B cell (primary cell): Measurements from ENCODE around the gene BCL2L1. TPM values are rescaled to one million over a fixed set of nuclear protein-coding genes. Genes with fewer than 3 reads are reported as not detected.

Source experiments
- ATAC-seq: fragments of 200-7000 bp; cut with Tn5 transposase; one replicate; pipeline ENCODE4 v1.10.0; 2021; ENCODE audit warnings: low read depth, mild to moderate bottlenecking, moderate number of reproducible peaks, moderate library complexity
- CTCF ChIA-PET: fragments of 350-600 bp; sonication (Branson Sonifier 250); formaldehyde crosslinking; loops from one replicate; lab custom pipeline; 2021; ENCODE audit warnings: antibody characterized with exemption, inconsistent platforms; lab: Charles Lee
- POLR2A ChIA-PET: fragments of 350-600 bp; sonication (Branson Sonifier 250); formaldehyde crosslinking; loops from one replicate; lab custom pipeline; 2021; ENCODE audit warnings: antibody characterized with exemption; lab: Charles Lee
- DNase-seq: peaks from one replicate; pipeline ENCODE4 v3.0.0; 2013
- H2AFZ ChIP-seq: 2 replicates; pipeline ENCODE4 v1.6.1; 2012; ENCODE audit warnings: mild to moderate bottlenecking, low read depth, low read length; ENCODE audit not compliant: insufficient read depth, poor library complexity, severe bottlenecking
- H3K27ac ChIP-seq, 2 donors: 1 replicate in 1 of 2; 2 replicates in 1 of 2; pipeline ENCODE4 v1.5.1; 2012 to 2013; ENCODE audit warnings: low read length in 2 of 2, mild to moderate bottlenecking in 2 of 2, moderate library complexity in 1 of 2
- H3K27me3 ChIP-seq, 4 experiments: fragments of 200-600 bp in 1 of 4; sonication (generic) in 1 of 4; replicated peaks in 1 of 4; 1 replicate in 2 of 4; 2 replicates in 2 of 4; pipeline versions ENCODE4 v1.6.1 to v1.7.0; 2013 to 2016; ENCODE audit warnings: low read length in 3 of 4, mild to moderate bottlenecking in 2 of 4, mixed read lengths in 1 of 4, moderate library complexity in 1 of 4; ENCODE audit not compliant: insufficient read depth in 4 of 4, control insufficient read depth in 3 of 4; ENCODE audit errors: control extremely low read depth in 1 of 4
- H3K36me3 ChIP-seq, 2 experiments: replicated peaks in 1 of 2; 1 replicate in 1 of 2; 2 replicates in 1 of 2; pipeline versions ENCODE4 v1.6.1 to v1.7.1; 2013; ENCODE audit warnings: low read length in 1 of 2; ENCODE audit not compliant: insufficient read depth in 2 of 2, control insufficient read depth in 1 of 2; ENCODE audit errors: control extremely low read depth in 1 of 2, extremely low read depth in 1 of 2
- H3K4me1 ChIP-seq, 2 donors: fragments of 200-600 bp in 1 of 2; sonication (generic) in 1 of 2; 1 replicate in 1 of 2; 2 replicates in 1 of 2; pipeline versions ENCODE4 v1.5.1 to v1.6.1; 2013 to 2017; ENCODE audit warnings: low read length in 2 of 2; ENCODE audit not compliant: control insufficient read depth in 2 of 2, insufficient read depth in 2 of 2
- H3K4me2 ChIP-seq: replicated peaks from 2 replicates; pipeline ENCODE3; 2012; ENCODE audit warnings: mild to moderate bottlenecking, low read depth, low read length; ENCODE audit not compliant: poor library complexity, severe bottlenecking
- H3K4me3 ChIP-seq, 5 experiments: fragments of 200-600 bp in 1 of 5; sonication (generic) in 1 of 5; 1 replicate in 3 of 5; 2 replicates in 2 of 5; pipeline versions ENCODE4 v1.5.1 to v1.7.0; 2011 to 2016; ENCODE audit warnings: low read length in 4 of 5, mild to moderate bottlenecking in 4 of 5, low read depth in 2 of 5, control low read depth in 1 of 5, moderate library complexity in 1 of 5; ENCODE audit not compliant: insufficient read depth in 1 of 5; ENCODE audit errors: control extremely low read depth in 1 of 5, extremely low read depth in 1 of 5
- H3K79me2 ChIP-seq: fragments of 200-600 bp; sonication (generic); one replicate; pipeline ENCODE4 v1.6.0; 2016; ENCODE audit warnings: low read length; ENCODE audit not compliant: control insufficient read depth, insufficient read depth
- H3K9ac ChIP-seq: fragments of 200-600 bp; sonication (generic); 2 replicates; pipeline ENCODE4 v1.6.1; 2017; ENCODE audit warnings: mild to moderate bottlenecking, low read length, moderate library complexity
- H3K9me3 ChIP-seq, 3 donors: one replicate each; pipeline versions ENCODE4 v1.6.1 to v1.7.1; 2013; ENCODE audit warnings: low read length in 2 of 3; ENCODE audit not compliant: control insufficient read depth in 2 of 3, insufficient read depth in 1 of 3; ENCODE audit errors: control extremely low read depth in 1 of 3
- H4K20me1 ChIP-seq: 2 replicates; pipeline ENCODE4 v1.6.0; 2012; ENCODE audit warnings: mild to moderate bottlenecking, low read length; ENCODE audit not compliant: insufficient read depth, control insufficient read depth, poor library complexity, severe bottlenecking
- H3K27ac Mint-ChIP-seq: one replicate; pipeline ENCODE4 v1.8.0; 2021; ENCODE audit warnings: mixed read lengths
- H3K27me3 Mint-ChIP-seq: one replicate; pipeline ENCODE4 v1.8.0; 2021; ENCODE audit warnings: mixed read lengths
- H3K4me1 Mint-ChIP-seq: one replicate; pipeline ENCODE4 v1.8.0; 2021; ENCODE audit warnings: mixed read lengths
- H3K4me3 Mint-ChIP-seq: one replicate; pipeline ENCODE4 v1.8.0; 2021; ENCODE audit warnings: mixed read lengths
- H3K9me3 Mint-ChIP-seq: one replicate; pipeline ENCODE4 v1.8.0; 2022; ENCODE audit warnings: mixed read lengths; ENCODE audit not compliant: insufficient read depth
- EZH2 ChIP-seq: IDR thresholded peaks from 2 replicates; pipeline ENCODE4 v1.6.1; 2012; ENCODE audit warnings: borderline replicate concordance, low read depth, mild to moderate bottlenecking, moderate library complexity, low read length; ENCODE audit not compliant: insufficient read depth, poor library complexity, severe bottlenecking
- WGBS: methylation state at CpG from one replicate; pipeline ENCODE4 v1.1.5; 2013; ENCODE audit warnings: missing lambda C conversion rate; ENCODE audit not compliant: insufficient coverage; 5-methylcytosine and 5-hydroxymethylcytosine counted together
- intact Hi-C: fragments of 100-400 bp; cut with micrococcal nuclease; formaldehyde crosslinking; loops from one replicate; pipeline ENCODE4 v1.10.0; 2022
- polyA plus RNA-seq: library from polyadenylated mRNA; depleted of rRNA; stranded (reverse); fragments of >200 nt; gene quantifications from 2 replicates; pipeline ENCODE4 v1.2.3, GENCODE V29; 2012
- total RNA-seq, 2 donors: library from RNA; stranded (reverse); fragments of 120-200 nt in 1 of 2; gene quantifications; 1 replicate in 1 of 2; 2 replicates in 1 of 2; pipeline versions ENCODE4 v1.2.3 to v1.2.4, GENCODE V29; 2013 to 2022
- TF ChIP-seq, protein P1 (sequence below): fragments of 200-600 bp; IDR thresholded peaks from one replicate; pipeline ENCODE4 v1.8.0; 2022; ENCODE audit warnings: antibody characterized with exemption, mild to moderate bottlenecking

Gene BCL2L1
- total and polyA plus RNA-seq, 2 donors (not counting 1 experiment from before 2014, with no cell fraction given), result 10.1 to 33.0 TPM

DNA sequence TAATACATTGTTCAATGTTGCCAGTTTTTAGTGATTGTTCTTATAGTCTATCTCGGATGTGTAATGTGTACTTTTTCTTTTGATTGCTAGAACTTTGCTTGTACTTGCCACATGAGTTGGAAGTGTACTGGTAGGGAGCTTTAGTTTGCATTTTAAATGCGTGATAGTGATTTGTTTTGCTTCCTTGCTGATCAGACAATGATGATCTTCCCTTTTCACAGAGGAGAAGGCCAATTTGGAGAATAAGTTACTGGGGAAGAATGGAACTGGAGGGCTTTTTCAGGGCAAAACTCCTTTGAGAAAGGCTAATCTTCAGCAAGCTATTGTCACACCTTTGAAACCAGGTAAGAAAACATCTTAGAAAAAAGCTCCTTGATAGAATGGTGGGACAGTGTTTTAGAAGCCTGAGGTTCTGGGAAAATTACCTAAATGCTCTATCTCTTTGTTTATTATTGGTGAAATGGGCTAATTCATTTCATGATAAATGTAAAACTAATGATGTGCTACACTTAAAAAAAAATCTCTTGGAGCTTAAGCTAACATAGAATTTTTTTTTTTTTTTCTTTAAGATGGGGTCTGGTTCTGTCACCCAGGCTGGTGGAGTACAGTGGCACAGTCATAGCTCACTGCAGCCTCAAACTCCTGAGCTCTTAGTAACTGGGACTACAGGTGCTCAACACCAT is 37.3 kb upstream of the BCL2L1 start:
- CTCF ChIA-PET, result interaction anchor here (0.7 kb wide), 1 partner anchor 266 kb away, joined by 4 read pairs; no protein-coding TSS in a partner anchor
- 100% methylated on average over 1 of the region's 2 CpGs for WGBS
- POLR2A ChIA-PET, result no interaction called here
- no peak overlapping the region for H3K27ac Mint-ChIP-seq
- Histone ChIP-seq H2AFZ (no peak overlapping the region), H3K4me1 (no peaks in the 10 kb centered on the region), H3K9me3 (no peaks in the 10 kb centered on the region), H3K4me2 (no peak overlapping the region), H3K4me3 (no peak overlapping the region), H3K27me3 (no peaks in the 10 kb centered on the region), H3K27ac (no peak overlapping the region), H3K36me3 (no peaks in the 10 kb centered on the region), H4K20me1 (no peaks in the 10 kb centered on the region), H3K9ac (no peak overlapping the region), H3K79me2 (peaks cover 4% of the 10 kb centered on the region)
- TF ChIP-seq, protein P1, sequence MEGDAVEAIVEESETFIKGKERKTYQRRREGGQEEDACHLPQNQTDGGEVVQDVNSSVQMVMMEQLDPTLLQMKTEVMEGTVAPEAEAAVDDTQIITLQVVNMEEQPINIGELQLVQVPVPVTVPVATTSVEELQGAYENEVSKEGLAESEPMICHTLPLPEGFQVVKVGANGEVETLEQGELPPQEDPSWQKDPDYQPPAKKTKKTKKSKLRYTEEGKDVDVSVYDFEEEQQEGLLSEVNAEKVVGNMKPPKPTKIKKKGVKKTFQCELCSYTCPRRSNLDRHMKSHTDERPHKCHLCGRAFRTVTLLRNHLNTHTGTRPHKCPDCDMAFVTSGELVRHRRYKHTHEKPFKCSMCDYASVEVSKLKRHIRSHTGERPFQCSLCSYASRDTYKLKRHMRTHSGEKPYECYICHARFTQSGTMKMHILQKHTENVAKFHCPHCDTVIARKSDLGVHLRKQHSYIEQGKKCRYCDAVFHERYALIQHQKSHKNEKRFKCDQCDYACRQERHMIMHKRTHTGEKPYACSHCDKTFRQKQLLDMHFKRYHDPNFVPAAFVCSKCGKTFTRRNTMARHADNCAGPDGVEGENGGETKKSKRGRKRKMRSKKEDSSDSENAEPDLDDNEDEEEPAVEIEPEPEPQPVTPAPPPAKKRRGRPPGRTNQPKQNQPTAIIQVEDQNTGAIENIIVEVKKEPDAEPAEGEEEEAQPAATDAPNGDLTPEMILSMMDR, result no peak
- TF ChIP-seq EZH2, result no peak
- H3K9me3 Mint-ChIP-seq, result peaks cover 3% of the 10 kb centered on the region
- no peaks in the 10 kb centered on the region for H3K4me1 Mint-ChIP-seq
- intact Hi-C loops, result no loop called here
- no peak overlapping the region for H3K4me3 Mint-ChIP-seq
- DNase-seq (no peak), ATAC-seq (no peak)
- no peaks in the 10 kb centered on the region for H3K27me3 Mint-ChIP-seq

DNA sequence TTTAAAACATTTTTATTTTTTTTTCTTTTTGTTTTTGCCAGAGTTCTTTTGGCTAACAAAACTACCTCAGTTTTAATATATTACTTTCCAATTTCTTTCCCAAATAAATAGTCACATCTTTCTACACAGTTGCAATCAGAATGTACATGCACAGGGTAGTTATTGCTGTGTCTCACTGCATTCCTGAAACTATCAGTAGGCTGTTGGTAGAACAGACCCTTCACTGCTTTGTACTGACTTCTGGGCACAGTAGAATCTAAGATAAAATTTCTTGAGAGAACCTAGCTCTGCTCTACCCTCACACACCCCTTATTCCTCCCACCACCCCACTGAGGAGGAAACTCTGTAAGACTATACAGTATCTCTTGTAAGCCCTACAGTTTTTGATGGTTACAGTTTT is 36.3 kb upstream of the BCL2L1 start:
- Mint-ChIP-seq H3K27me3 (no peaks in the 10 kb centered on the region), H3K9me3 (peaks cover 3% of the 10 kb centered on the region), H3K4me1 (no peaks in the 10 kb centered on the region), H3K4me3 (no peak overlapping the region), H3K27ac (no peak overlapping the region)
- ATAC-seq (no peak), DNase-seq (no peak)
- H3K4me2 ChIP-seq, result no peak overlapping the region
- no peaks in the 10 kb centered on the region for H3K36me3 ChIP-seq
- intact Hi-C loops, result no loop called here
- no peak overlapping the region for H3K4me3 ChIP-seq
- no peak overlapping the region for H2AFZ ChIP-seq
- CTCF ChIA-PET, result interaction anchor here (0.7 kb wide), 1 partner anchor 267 kb away, joined by 4 read pairs; no protein-coding TSS in a partner anchor
- H3K27ac ChIP-seq, result no peak overlapping the region
- H3K4me1 ChIP-seq, result no peaks in the 10 kb centered on the region
- no peaks in the 10 kb centered on the region for H4K20me1 ChIP-seq
- H3K79me2 ChIP-seq, result peaks cover 9% of the 10 kb centered on the region
- H3K27me3 ChIP-seq, result no peaks in the 10 kb centered on the region
- H3K9ac ChIP-seq, result no peak overlapping the region
- H3K9me3 ChIP-seq, result no peaks in the 10 kb centered on the region
- POLR2A ChIA-PET, result no interaction called here
- TF ChIP-seq, protein P1, result no peak
- TF ChIP-seq EZH2, result no peak
